ENCODE data around the gene SMIM11. TPM values are rescaled to one million over a fixed set of nuclear protein-coding genes. Genes with fewer than 3 reads are reported as not detected.

Gene SMIM11
- total RNA-seq, 1 donor from 2014 or later, result 25.1 TPM

- Histone ChIP-seq H3K4me3 (no peak overlapping the region), H3K9me3 (replicated peaks) (no peaks in the 10 kb centered on the region), H3K27ac (replicated peaks) (peak overlapping the region; percentile 62), H3K27me3 (ENCODE audit: low read depth) (no peaks in the 10 kb centered on the region), H3K4me1 (peaks cover 33% of the 10 kb centered on the region), H3K36me3 (no peaks in the 10 kb centered on the region)
- intact Hi-C loops (cut with micrococcal nuclease), result loop anchor here (5.0 kb wide), 1 partner anchor 424 kb away; no protein-coding TSS in a partner anchor
- DNase-seq, result no peak
- TF ChIP-seq CTCF (IDR thresholded peaks at IDR 0.05; ENCODE audit: borderline replicate concordance), result no peak
Observed at GRCh38 chr21:34345892-34346291, 29.4 kb upstream of the SMIM11 start.

- no peak overlapping the region for H3K4me3 ChIP-seq
- DNase-seq, result no peak
- H3K4me1 ChIP-seq, result peaks cover 33% of the 10 kb centered on the region
- H3K27me3 ChIP-seq (ENCODE audit: low read depth), result peaks cover 6% of the 10 kb centered on the region
- intact Hi-C loops (cut with micrococcal nuclease), result loop anchor here (5.0 kb wide), 1 partner anchor 427 kb away; no protein-coding TSS in a partner anchor
- no peak for TF ChIP-seq CTCF (IDR thresholded peaks at IDR 0.05; ENCODE audit: borderline replicate concordance)
- H3K27ac ChIP-seq (replicated peaks), result no peak overlapping the region
- H3K9me3 ChIP-seq (replicated peaks), result no peaks in the 10 kb centered on the region
- no peaks in the 10 kb centered on the region for H3K36me3 ChIP-seq
Observed at GRCh38 chr21:34348890-34349519, 26.3 kb upstream of the SMIM11 start.

GRCh38 chr21:34351786-34352241, 23.5 kb upstream of the SMIM11 start:
- peak; percentile 31 for DNase-seq

GRCh38 chr21:34352556-34352955, 22.8 kb upstream of the SMIM11 start:
- Histone ChIP-seq H3K27me3 (ENCODE audit: low read depth) (peaks cover 6% of the 10 kb centered on the region), H3K9me3 (replicated peaks) (no peaks in the 10 kb centered on the region), H3K27ac (replicated peaks) (no peak overlapping the region), H3K4me1 (peaks cover 5% of the 10 kb centered on the region), H3K4me3 (no peak overlapping the region), H3K36me3 (no peaks in the 10 kb centered on the region)
- intact Hi-C loops (cut with micrococcal nuclease), result no loop called here
- no peak for TF ChIP-seq CTCF (IDR thresholded peaks at IDR 0.05; ENCODE audit: borderline replicate concordance)
- DNase-seq, result no peak

More at GRCh38 chr21:34351786-34352241, 23.5 kb upstream of the SMIM11 start:
- H3K4me1 ChIP-seq, result peaks cover 12% of the 10 kb centered on the region
- TF ChIP-seq CTCF (IDR thresholded peaks at IDR 0.05; ENCODE audit: borderline replicate concordance), result peak; percentile 78
- intact Hi-C loops (cut with micrococcal nuclease), result no loop called here
- H3K36me3 ChIP-seq, result no peaks in the 10 kb centered on the region
- H3K4me3 ChIP-seq, result no peak overlapping the region
- H3K27me3 ChIP-seq (ENCODE audit: low read depth), result peaks cover 6% of the 10 kb centered on the region
- no peak overlapping the region for H3K27ac ChIP-seq (replicated peaks)
- H3K9me3 ChIP-seq (replicated peaks), result no peaks in the 10 kb centered on the region

GRCh38 chr21:34353182-34353581, 22.1 kb upstream of the SMIM11 start:
- DNase-seq, result no peak
- Histone ChIP-seq H3K27me3 (ENCODE audit: low read depth) (peaks cover 6% of the 10 kb centered on the region), H3K27ac (replicated peaks) (no peak overlapping the region), H3K4me3 (no peak overlapping the region), H3K9me3 (replicated peaks) (no peaks in the 10 kb centered on the region), H3K4me1 (peaks cover 3% of the 10 kb centered on the region), H3K36me3 (no peaks in the 10 kb centered on the region)
- no peak for TF ChIP-seq CTCF (IDR thresholded peaks at IDR 0.05; ENCODE audit: borderline replicate concordance)
- intact Hi-C loops (cut with micrococcal nuclease), result no loop called here

All from left ventricle myocardium inferior (tissue), 1 donor.